Astrocyte (in vitro differentiated cells and primary cell): ENCODE data around the gene CCDC66. TPM values are rescaled to one million over a fixed set of nuclear protein-coding genes. Genes with fewer than 3 reads are reported as not detected.

Source experiments
- DNase-seq: peaks from one replicate; pipeline ENCODE4 v3.0.0-alpha.2; 2010; ENCODE audit warnings: low read depth
- FAIRE-seq: peaks from 2 replicates; lab custom pipeline; 2011; peaks lifted over from hg19 to GRCh38; lab: Jason Lieb, UNC
- H2AFZ ChIP-seq: 2 replicates; pipeline ENCODE4 v1.6.0; 2012; ENCODE audit warnings: low read depth, low read length, inconsistent platforms
- H3K27ac ChIP-seq: 2 replicates; pipeline ENCODE4 v1.5.1; 2011; ENCODE audit warnings: low read depth, low read length, inconsistent platforms
- H3K27me3 ChIP-seq: 2 replicates; pipeline ENCODE4 v1.6.0; 2011; ENCODE audit warnings: low read length, inconsistent platforms; ENCODE audit not compliant: insufficient read depth
- H3K36me3 ChIP-seq: 2 replicates; pipeline ENCODE4 v1.5.1; 2011; ENCODE audit warnings: low read length, inconsistent platforms; ENCODE audit not compliant: insufficient read depth
- H3K4me1 ChIP-seq: 2 replicates; pipeline ENCODE4 v1.5.1; 2011; ENCODE audit warnings: low read length, inconsistent platforms; ENCODE audit not compliant: insufficient read depth
- H3K4me2 ChIP-seq: 2 replicates; pipeline ENCODE4 v1.6.0; 2012; ENCODE audit warnings: low read length, inconsistent platforms
- H3K4me3 ChIP-seq: 2 replicates; pipeline ENCODE4 v1.5.1; 2011; ENCODE audit warnings: low read depth, mild to moderate bottlenecking, low read length, inconsistent platforms; ENCODE audit not compliant: insufficient read depth
- H3K79me2 ChIP-seq: 2 replicates; pipeline ENCODE4 v1.6.0; 2012; ENCODE audit warnings: mild to moderate bottlenecking, low read length, inconsistent platforms; ENCODE audit not compliant: insufficient read depth
- H3K9ac ChIP-seq: 2 replicates; pipeline ENCODE4 v1.6.0; 2012; ENCODE audit warnings: mild to moderate bottlenecking, low read length, inconsistent platforms
- H3K9me3 ChIP-seq: 2 replicates; pipeline ENCODE4 v1.5.1; 2012; ENCODE audit warnings: low read depth, mild to moderate bottlenecking, low read length, inconsistent platforms; ENCODE audit not compliant: insufficient read depth
- H4K20me1 ChIP-seq: 2 replicates; pipeline ENCODE4 v1.6.0; 2012; ENCODE audit warnings: low read length, inconsistent platforms; ENCODE audit not compliant: insufficient read depth
- H3K27ac Mint-ChIP-seq: one replicate; pipeline ENCODE4 v1.8.0; 2021; ENCODE audit warnings: mild to moderate bottlenecking, mixed read lengths; ENCODE audit not compliant: unreplicated experiment
- H3K27me3 Mint-ChIP-seq: one replicate; pipeline ENCODE4 v1.8.0; 2021; ENCODE audit warnings: low read depth, mixed read lengths; ENCODE audit not compliant: unreplicated experiment
- H3K36me3 Mint-ChIP-seq: one replicate; pipeline ENCODE4 v1.8.0; 2021; ENCODE audit warnings: low read depth, mixed read lengths; ENCODE audit not compliant: unreplicated experiment
- H3K4me1 Mint-ChIP-seq: one replicate; pipeline ENCODE4 v1.8.0; 2021; ENCODE audit warnings: low read depth, mixed read lengths; ENCODE audit not compliant: unreplicated experiment
- H3K4me3 Mint-ChIP-seq: one replicate; pipeline ENCODE4 v1.8.0; 2021; ENCODE audit warnings: mild to moderate bottlenecking, moderate library complexity, mixed read lengths; ENCODE audit not compliant: unreplicated experiment
- H3K9me3 Mint-ChIP-seq: one replicate; pipeline ENCODE4 v1.8.0; 2021; ENCODE audit warnings: mild to moderate bottlenecking, mixed read lengths; ENCODE audit not compliant: unreplicated experiment
- EZH2 ChIP-seq: IDR thresholded peaks from 2 replicates; pipeline ENCODE4 v1.6.1; 2012; ENCODE audit warnings: mild to moderate bottlenecking, low read length, inconsistent platforms; ENCODE audit not compliant: insufficient read depth
- total RNA-seq: library from RNA; stranded (reverse); gene quantifications from 2 replicates; pipeline ENCODE4 v1.2.1, GENCODE V29; 2021
- TF ChIP-seq, protein P1 (sequence below): IDR thresholded peaks from 2 replicates; pipeline ENCODE4 v1.5.1; 2011; ENCODE audit warnings: low read depth, mild to moderate bottlenecking, inconsistent platforms, low read length, moderate library complexity; ENCODE audit not compliant: insufficient read depth

Gene CCDC66
- total RNA-seq, 1 donor from 2014 or later, result 11.2 TPM

DNA sequence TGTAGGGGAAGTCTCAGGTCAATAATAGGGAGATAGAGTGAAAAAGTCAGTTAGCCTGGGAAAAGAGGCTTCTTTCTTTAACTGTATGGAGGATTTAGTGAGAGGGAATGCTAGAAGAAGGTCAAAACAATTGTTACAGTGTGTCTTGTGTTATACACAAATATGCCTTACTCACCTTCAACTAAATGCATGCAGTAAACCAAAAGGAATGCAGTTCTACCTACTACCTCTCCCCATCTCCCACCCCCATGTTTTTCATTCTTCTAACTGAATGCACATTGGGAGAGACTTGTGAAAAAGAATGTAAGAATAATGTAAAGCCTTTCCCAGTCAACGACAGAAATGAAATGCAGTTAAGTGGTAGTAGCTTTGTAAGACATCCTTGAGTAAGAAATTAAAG is 33.8 kb downstream of the CCDC66 start:
- Mint-ChIP-seq H3K4me3 (no peak overlapping the region), H3K27me3 (no peaks in the 10 kb centered on the region), H3K27ac (peak overlapping the region; percentile 21), H3K36me3 (peaks cover 7% of the 10 kb centered on the region), H3K9me3 (no peaks in the 10 kb centered on the region), H3K4me1 (peaks cover 20% of the 10 kb centered on the region)
- FAIRE-seq (no peak), DNase-seq (peak; percentile 69)
- Histone ChIP-seq H3K36me3 (peaks cover 15% of the 10 kb centered on the region), H3K4me1 (peaks cover 6% of the 10 kb centered on the region), H2AFZ (no peak overlapping the region), H4K20me1 (no peaks in the 10 kb centered on the region), H3K79me2 (no peaks in the 10 kb centered on the region), H3K4me3 (no peak overlapping the region), H3K4me2 (peak overlapping the region; percentile 36), H3K27ac (peak overlapping the region; percentile 20), H3K9ac (no peak overlapping the region), H3K9me3 (no peaks in the 10 kb centered on the region), H3K27me3 (no peaks in the 10 kb centered on the region)
- no peak for TF ChIP-seq EZH2
- TF ChIP-seq, protein P1, sequence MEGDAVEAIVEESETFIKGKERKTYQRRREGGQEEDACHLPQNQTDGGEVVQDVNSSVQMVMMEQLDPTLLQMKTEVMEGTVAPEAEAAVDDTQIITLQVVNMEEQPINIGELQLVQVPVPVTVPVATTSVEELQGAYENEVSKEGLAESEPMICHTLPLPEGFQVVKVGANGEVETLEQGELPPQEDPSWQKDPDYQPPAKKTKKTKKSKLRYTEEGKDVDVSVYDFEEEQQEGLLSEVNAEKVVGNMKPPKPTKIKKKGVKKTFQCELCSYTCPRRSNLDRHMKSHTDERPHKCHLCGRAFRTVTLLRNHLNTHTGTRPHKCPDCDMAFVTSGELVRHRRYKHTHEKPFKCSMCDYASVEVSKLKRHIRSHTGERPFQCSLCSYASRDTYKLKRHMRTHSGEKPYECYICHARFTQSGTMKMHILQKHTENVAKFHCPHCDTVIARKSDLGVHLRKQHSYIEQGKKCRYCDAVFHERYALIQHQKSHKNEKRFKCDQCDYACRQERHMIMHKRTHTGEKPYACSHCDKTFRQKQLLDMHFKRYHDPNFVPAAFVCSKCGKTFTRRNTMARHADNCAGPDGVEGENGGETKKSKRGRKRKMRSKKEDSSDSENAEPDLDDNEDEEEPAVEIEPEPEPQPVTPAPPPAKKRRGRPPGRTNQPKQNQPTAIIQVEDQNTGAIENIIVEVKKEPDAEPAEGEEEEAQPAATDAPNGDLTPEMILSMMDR, result no peak

DNA sequence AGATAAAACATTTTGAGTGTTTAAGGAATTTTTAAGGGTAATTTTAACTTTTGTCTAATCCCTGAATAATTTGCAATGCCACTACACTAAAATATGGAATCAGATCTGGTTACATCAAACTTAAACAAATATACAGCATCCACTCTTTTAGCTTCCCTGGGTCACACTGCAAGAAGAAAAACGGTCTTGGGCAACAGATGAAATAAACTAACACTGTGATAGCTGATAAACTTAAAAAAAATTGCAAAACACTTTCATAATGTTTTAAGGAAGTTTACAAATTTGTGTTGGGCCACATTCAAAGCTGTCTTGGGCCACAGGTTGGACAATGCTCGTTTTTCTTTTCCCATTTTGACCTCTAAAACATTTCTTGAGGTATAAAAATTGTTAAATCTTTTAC is 34.3 kb downstream of the CCDC66 start:
- FAIRE-seq (no peak), DNase-seq (no peak)
- H3K27me3 Mint-ChIP-seq, result no peaks in the 10 kb centered on the region
- no peaks in the 10 kb centered on the region for H3K79me2 ChIP-seq
- H3K4me3 ChIP-seq, result no peak overlapping the region
- peaks cover 15% of the 10 kb centered on the region for H3K36me3 ChIP-seq
- H3K9me3 ChIP-seq, result no peaks in the 10 kb centered on the region
- no peak overlapping the region for H3K9ac ChIP-seq
- peaks cover 20% of the 10 kb centered on the region for H3K4me1 Mint-ChIP-seq
- H3K9me3 Mint-ChIP-seq, result no peaks in the 10 kb centered on the region
- H3K36me3 Mint-ChIP-seq, result peaks cover 11% of the 10 kb centered on the region
- H2AFZ ChIP-seq, result no peak overlapping the region
- H3K4me3 Mint-ChIP-seq, result no peak overlapping the region
- no peaks in the 10 kb centered on the region for H3K27me3 ChIP-seq
- no peak overlapping the region for H3K27ac ChIP-seq
- H3K4me2 ChIP-seq, result peak overlapping the region; percentile 36
- no peaks in the 10 kb centered on the region for H4K20me1 ChIP-seq
- TF ChIP-seq, protein P1, result no peak
- TF ChIP-seq EZH2, result no peak
- H3K27ac Mint-ChIP-seq, result peak overlapping the region; percentile 21
- peaks cover 6% of the 10 kb centered on the region for H3K4me1 ChIP-seq

DNA sequence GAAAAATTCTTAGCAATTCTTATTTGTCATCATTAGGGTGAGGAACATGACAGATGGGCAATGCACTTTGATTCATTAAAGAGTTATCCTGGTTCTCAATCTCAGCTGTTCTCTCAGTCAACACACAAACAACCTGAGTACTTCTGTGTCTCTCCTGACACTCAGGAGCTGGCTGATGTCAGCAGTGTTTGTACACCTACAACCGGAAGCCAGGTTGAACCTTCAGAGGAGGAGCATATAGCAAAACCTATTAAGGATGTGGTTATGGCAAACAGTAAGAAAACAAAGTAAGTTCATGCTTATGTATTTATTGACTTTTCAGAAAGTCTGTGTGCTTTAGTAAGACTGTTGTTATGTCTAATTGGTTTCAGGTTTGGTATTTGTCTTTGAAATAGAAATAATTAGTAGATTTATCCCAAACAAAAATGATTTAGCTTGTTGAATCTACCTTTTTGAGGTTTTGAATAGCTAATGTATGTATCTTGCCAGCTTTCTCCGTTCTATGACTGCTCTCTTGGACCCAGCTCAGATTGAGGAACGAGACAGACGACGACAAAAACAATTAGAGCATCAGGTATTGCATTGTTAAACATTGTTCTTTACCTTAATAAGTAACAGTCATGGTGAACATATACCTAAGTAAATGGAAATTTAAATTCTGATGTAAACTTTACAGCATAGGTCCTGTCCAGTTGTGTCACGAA is 36.6 kb downstream of the CCDC66 start:
- no peak for TF ChIP-seq EZH2
- H3K4me3 Mint-ChIP-seq, result no peak overlapping the region
- no peak overlapping the region for H3K4me2 ChIP-seq
- no peaks in the 10 kb centered on the region for H3K27me3 Mint-ChIP-seq
- H3K27ac ChIP-seq, result no peak overlapping the region
- H3K9me3 ChIP-seq, result no peaks in the 10 kb centered on the region
- no peak overlapping the region for H3K9ac ChIP-seq
- peaks cover 6% of the 10 kb centered on the region for H3K4me1 ChIP-seq
- FAIRE-seq (no peak), DNase-seq (no peak)
- peaks cover 15% of the 10 kb centered on the region for H3K36me3 ChIP-seq
- H4K20me1 ChIP-seq, result no peaks in the 10 kb centered on the region
- no peaks in the 10 kb centered on the region for H3K79me2 ChIP-seq
- H3K4me3 ChIP-seq, result no peak overlapping the region
- peaks cover 20% of the 10 kb centered on the region for H3K4me1 Mint-ChIP-seq
- peaks cover 11% of the 10 kb centered on the region for H3K36me3 Mint-ChIP-seq
- no peak overlapping the region for H2AFZ ChIP-seq
- no peaks in the 10 kb centered on the region for H3K9me3 Mint-ChIP-seq
- H3K27ac Mint-ChIP-seq, result no peak overlapping the region
- H3K27me3 ChIP-seq, result no peaks in the 10 kb centered on the region
